Stimulated activated CD8-positive, alpha-beta memory T cell treated with anti-CD3 and anti-CD28 coated beads, Interleukin-15, amount 100 ng/mL, for 24 hours (primary cell): ENCODE data around the gene SPRR2B.
"Not testable (repeated sequence)": the region's sequence is repeated elsewhere in the genome, so short reads cannot be mapped to it uniquely, and the experiment has no call there.

ENCODE experiments used
- DNase-seq: peaks from one replicate; pipeline ENCODE4 v3.0.0-alpha.2; 2020; ENCODE audit warnings: low read depth

The SPRR2B gene

GRCh38 chr1:153071511-153071910 lies at the start of gene SPRR2B:
SPRR2B (minus strand) TSS chr1:153071611; CDS start chr1:153070839, 772 bp downstream.
- DNase-seq = no peak

- no peak for DNase-seq
Observed at GRCh38 chr1:153120945-153121344, 49.5 kb upstream of the SPRR2B start.

GRCh38 chr1:153119491-153119971 lies 48.1 kb upstream of the SPRR2B start:
- DNase-seq = no peak

DNA sequence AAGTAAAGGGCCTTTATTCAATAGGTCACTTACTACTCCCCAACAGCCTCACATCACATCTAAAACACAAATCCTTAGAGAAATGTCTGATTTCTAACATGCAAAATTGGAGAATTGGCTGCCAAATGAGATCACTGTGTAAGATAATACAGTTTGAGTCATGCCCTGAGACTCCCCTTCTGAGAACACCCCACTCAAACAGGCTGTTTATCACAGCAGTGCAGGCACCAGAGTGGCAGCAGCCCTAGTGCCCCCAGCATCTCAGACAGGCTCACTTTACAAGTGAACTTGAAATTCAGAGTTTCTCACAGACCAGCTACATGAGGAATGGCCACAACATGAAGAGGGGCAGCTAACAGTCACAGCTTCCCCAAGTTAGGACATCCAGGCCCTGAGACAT lies 43.9 kb upstream of the SPRR2B start:
- not testable (repeated sequence) for DNase-seq

GRCh38 chr1:153113416-153113815 lies 42.0 kb upstream of the SPRR2B start, which contains the start of gene SPRR2F:
SPRR2F (minus strand) TSS chr1:153113516; CDS start chr1:153112733, 783 bp downstream.
- no peak for DNase-seq

DNA sequence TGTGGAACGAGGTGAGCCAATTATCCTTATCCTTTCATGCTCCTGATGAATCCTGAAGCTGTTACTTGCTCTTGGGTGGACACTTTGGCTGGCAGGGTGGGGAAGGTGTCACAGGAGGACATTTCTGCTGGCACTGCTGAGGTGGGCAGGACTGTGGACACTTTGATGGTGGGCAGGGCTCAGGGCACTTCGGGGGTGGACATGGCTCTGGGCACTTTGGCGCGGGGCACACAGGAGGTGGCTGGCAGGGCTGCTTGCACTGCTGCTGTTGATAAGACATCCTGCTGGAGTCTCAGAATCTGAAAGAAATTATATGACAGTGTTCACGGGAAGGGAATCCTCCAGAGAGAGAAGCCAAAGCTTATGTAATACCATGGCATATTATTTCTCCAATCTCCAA lies 41.0 kb upstream of the SPRR2B start:
- DNase-seq = not testable (repeated sequence)

- DNase-seq = no peak
Observed at GRCh38 chr1:153100245-153100644, 28.8 kb upstream of the SPRR2B start.

- DNase-seq = no peak
Observed at GRCh38 chr1:153099461-153100045, 28.1 kb upstream of the SPRR2B start.

DNA sequence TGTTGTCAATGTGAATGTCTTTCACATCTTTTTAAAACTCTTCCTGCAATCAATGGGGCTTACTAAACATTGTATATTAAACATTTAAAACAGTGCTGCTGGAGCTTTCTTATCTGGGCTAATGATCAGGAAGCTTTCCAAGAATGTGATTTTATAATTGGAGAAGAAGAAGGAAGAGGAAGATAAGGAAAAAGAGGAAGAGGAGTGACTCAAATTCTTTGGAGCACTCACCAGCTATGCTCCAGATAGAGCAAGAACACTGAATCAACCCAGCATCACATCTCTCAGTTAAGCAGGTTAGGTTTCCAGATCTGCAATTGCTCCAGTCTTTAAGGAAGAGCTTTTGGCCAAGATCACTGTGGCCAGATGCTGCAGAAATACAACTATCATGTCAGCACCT lies 24.4 kb upstream of the SPRR2B start:
- DNase-seq = no peak

- DNase-seq = no peak
Observed at GRCh38 chr1:153094426-153094825, 23.0 kb upstream of the SPRR2B start, which contains the start of gene SPRR2E. SPRR2E (minus strand) TSS chr1:153094526; CDS start chr1:153093751, 775 bp downstream.

- no peak for DNase-seq
Observed at GRCh38 chr1:153087652-153088051, 16.2 kb upstream of the SPRR2B start.

- DNase-seq = no peak
Observed at GRCh38 chr1:153081736-153082135, 10.3 kb upstream of the SPRR2B start.

GRCh38 chr1:153072806-153073726 lies 1.7 kb upstream of the SPRR2B start:
- DNase-seq = no peak

GRCh38 chr1:153070243-153070642 lies 1.2 kb downstream of the SPRR2B start:
- DNase-seq = no peak

GRCh38 chr1:153058826-153059784 lies 12.3 kb downstream of the SPRR2B start:
- DNase-seq = no peak

GRCh38 chr1:153058154-153058553 lies 13.3 kb downstream of the SPRR2B start:
- DNase-seq = no peak

DNA sequence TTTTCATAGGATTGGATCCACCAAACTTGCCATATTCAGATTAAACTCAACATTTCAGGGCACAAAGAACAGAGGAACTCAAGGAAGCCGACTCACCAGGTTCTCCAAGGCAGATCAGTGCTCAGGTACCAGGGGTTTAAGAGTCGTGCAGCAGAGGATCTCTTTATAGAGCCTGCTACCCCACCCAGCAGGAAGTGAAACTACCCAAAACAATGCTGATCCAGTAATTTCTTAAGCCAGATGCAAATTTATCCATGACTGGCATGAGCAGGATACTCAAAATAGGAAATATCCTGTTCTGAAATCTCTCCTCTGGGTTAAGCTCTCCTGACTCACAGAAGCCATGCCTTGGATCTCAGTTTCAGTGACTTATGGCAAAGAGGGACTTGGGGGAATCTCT lies 14.0 kb downstream of the SPRR2B start, which contains the start of gene SPRR2A:
Gene SPRR2A (minus strand): TSS at position 138 of the 400 bp plus-strand sequence. CDS start 777 bp downstream, outside the sequence.
- DNase-seq = no peak

GRCh38 chr1:153056111-153056510 lies 15.3 kb downstream of the SPRR2B start:
- not testable (repeated sequence) for DNase-seq

GRCh38 chr1:153049211-153049610 lies 22.2 kb downstream of the SPRR2B start:
- DNase-seq = no peak

GRCh38 chr1:153040950-153041631 lies 30.3 kb downstream of the SPRR2B start, which contains the start of gene SPRR2D:
SPRR2D (minus strand) TSS chr1:153041120; CDS start chr1:153040346, 774 bp downstream.
- no peak for DNase-seq

DNA sequence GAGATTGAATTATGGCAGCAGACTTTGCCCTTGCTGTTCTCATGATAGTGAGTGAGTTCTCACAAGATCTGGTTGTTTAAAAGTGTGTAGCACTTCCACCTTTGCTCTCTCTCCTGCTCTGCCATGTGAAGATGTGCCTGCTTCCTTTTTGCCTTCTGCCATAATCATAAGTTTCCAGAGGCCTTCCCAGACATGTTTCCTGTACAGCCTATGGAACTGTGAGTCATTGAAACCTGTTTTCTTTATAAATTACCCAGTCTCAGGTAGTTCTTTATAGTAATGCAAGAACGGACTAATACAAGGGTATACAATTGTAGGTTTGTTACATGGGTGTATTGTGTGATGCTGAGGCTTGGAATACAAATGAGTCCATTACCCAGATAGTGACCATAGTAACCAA lies 36.2 kb downstream of the SPRR2B start:
- DNase-seq = no peak
